Dendritic cell treated with granulocyte-macrophage colony-stimulating factor and Interleukin-4, amounts not matched to agents 40 ng/mL and 50 ng/mL, for 4 days (primary cell): ENCODE measurements around the gene HDAC11.
"Not testable (repeated sequence)": the region's sequence is repeated elsewhere in the genome, so short reads cannot be mapped to it uniquely, and the experiment has no call there.

Experiments used
- H3K27ac Mint-ChIP-seq: one replicate; pipeline ENCODE4 v1.8.0; 2022; ENCODE audit warnings: mild to moderate bottlenecking, mixed read lengths
- H3K27me3 Mint-ChIP-seq: one replicate; pipeline ENCODE4 v1.8.0; 2022; ENCODE audit warnings: mild to moderate bottlenecking, mixed read lengths
- H3K36me3 Mint-ChIP-seq: one replicate; pipeline ENCODE4 v1.8.0; 2022; ENCODE audit warnings: low read depth, mixed read lengths
- H3K4me1 Mint-ChIP-seq: one replicate; pipeline ENCODE4 v1.8.0; 2022; ENCODE audit warnings: low read depth, mixed read lengths
- H3K4me3 Mint-ChIP-seq: one replicate; pipeline ENCODE4 v1.8.0; 2022; ENCODE audit warnings: mild to moderate bottlenecking, moderate library complexity, mixed read lengths
- H3K9me3 Mint-ChIP-seq: one replicate; pipeline ENCODE4 v1.8.0; 2022; ENCODE audit warnings: mixed read lengths
- intact Hi-C: fragments of 100-400 bp; cut with micrococcal nuclease; formaldehyde crosslinking; loops from one replicate; pipeline ENCODE4 v1.15.0; 2022

Gene HDAC11

GRCh38 chr3:13513051-13513912 is 33.2 kb downstream of the HDAC11 start:
- Mint-ChIP-seq H3K36me3 (no peaks in the 10 kb centered on the region), H3K9me3 (no peaks in the 10 kb centered on the region), H3K4me3 (no peak overlapping the region), H3K4me1 (no peaks in the 10 kb centered on the region), H3K27ac (no peak overlapping the region), H3K27me3 (no peaks in the 10 kb centered on the region)
- intact Hi-C loops = no loop called here

DNA sequence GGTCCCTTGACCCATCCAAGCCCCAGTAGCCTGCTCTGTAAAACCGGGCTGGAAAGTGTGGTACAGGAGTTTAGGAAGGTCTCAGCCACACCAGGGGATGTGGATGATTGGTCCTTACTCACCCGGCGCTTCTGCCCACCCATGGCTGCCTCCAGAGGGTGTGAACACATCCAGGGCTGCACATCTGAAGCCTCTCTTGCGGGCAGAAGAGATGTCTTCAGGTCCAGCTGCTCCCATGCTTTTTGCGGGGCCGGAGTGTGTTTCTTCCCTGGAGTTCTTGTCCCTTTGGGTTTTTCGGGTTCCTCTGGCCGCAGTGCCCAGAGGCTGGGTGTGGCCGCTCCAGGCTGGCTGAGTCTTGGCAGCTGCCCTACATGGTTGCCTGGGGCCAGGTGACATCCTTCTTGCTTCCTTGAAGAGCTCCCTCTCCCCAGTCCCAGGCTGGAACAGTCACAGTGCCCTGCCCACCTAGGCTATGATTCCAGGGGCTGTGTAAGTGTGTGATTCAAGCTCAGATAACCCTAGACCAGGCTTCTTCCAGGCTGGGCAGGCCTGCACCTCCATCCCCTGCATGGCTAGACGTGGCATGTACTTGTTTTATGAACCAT is 33.9 kb downstream of the HDAC11 start:
- Mint-ChIP-seq H3K36me3 (no peaks in the 10 kb centered on the region), H3K4me1 (no peaks in the 10 kb centered on the region), H3K27me3 (no peaks in the 10 kb centered on the region), H3K4me3 (no peak overlapping the region), H3K27ac (no peak overlapping the region), H3K9me3 (no peaks in the 10 kb centered on the region)
- intact Hi-C loops = no loop called here

- Mint-ChIP-seq H3K36me3 (no peaks in the 10 kb centered on the region), H3K4me1 (no peaks in the 10 kb centered on the region)
- intact Hi-C loops = no loop called here
Measured at GRCh38 chr3:13514639-13515435, 34.7 kb downstream of the HDAC11 start.

GRCh38 chr3:13515786-13516759 is 36.0 kb downstream of the HDAC11 start:
- H3K4me3 Mint-ChIP-seq = no peak overlapping the region
- no peaks in the 10 kb centered on the region for H3K36me3 Mint-ChIP-seq
- H3K9me3 Mint-ChIP-seq = no peaks in the 10 kb centered on the region
- no peaks in the 10 kb centered on the region for H3K4me1 Mint-ChIP-seq
- intact Hi-C loops = no loop called here
- H3K27ac Mint-ChIP-seq = no peak overlapping the region
- H3K27me3 Mint-ChIP-seq = no peaks in the 10 kb centered on the region

More at GRCh38 chr3:13514639-13515435, 34.7 kb downstream of the HDAC11 start:
- Mint-ChIP-seq H3K4me3 (no peak overlapping the region), H3K9me3 (no peaks in the 10 kb centered on the region), H3K27ac (no peak overlapping the region), H3K27me3 (no peaks in the 10 kb centered on the region)

- Mint-ChIP-seq H3K27ac (no peak overlapping the region), H3K4me1 (no peaks in the 10 kb centered on the region), H3K36me3 (no peaks in the 10 kb centered on the region), H3K4me3 (no peak overlapping the region), H3K9me3 (no peaks in the 10 kb centered on the region), H3K27me3 (no peaks in the 10 kb centered on the region)
- intact Hi-C loops = no loop called here
Measured at GRCh38 chr3:13516760-13517135, 36.6 kb downstream of the HDAC11 start.

- H3K4me1 Mint-ChIP-seq = no peaks in the 10 kb centered on the region
- no peak overlapping the region for H3K27ac Mint-ChIP-seq
- H3K9me3 Mint-ChIP-seq = no peaks in the 10 kb centered on the region
- no peaks in the 10 kb centered on the region for H3K36me3 Mint-ChIP-seq
- H3K4me3 Mint-ChIP-seq = no peak overlapping the region
- H3K27me3 Mint-ChIP-seq = no peaks in the 10 kb centered on the region
- intact Hi-C loops = no loop called here
Measured at GRCh38 chr3:13517253-13517977, 37.3 kb downstream of the HDAC11 start.

DNA sequence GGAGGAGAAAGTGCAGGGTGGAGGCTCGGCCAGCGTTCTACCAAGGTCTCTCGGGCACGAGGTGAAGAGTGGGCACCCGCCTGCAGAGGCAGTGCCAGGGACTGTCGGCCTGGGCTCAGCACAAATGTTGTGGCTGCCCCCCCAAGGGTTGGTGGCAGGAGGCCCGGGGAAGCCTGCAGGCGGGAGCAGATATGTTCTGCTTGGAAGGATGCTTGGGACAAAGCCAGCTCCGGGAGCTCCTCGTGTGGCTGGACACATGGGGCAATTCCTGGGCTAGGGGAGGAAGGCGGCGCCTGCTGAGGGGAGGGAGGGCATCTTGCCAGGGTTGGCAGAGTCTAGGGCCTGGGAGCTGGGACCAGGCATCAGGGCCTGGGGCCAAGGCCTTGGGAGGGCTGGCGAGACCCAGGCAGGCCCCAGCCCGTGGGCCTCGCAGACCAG is 38.4 kb downstream of the HDAC11 start:
- Mint-ChIP-seq H3K27ac (no peak overlapping the region), H3K9me3 (no peaks in the 10 kb centered on the region), H3K4me1 (no peaks in the 10 kb centered on the region), H3K36me3 (no peaks in the 10 kb centered on the region), H3K27me3 (peaks cover 1% of the 10 kb centered on the region), H3K4me3 (no peak overlapping the region)
- intact Hi-C loops = no loop called here

DNA sequence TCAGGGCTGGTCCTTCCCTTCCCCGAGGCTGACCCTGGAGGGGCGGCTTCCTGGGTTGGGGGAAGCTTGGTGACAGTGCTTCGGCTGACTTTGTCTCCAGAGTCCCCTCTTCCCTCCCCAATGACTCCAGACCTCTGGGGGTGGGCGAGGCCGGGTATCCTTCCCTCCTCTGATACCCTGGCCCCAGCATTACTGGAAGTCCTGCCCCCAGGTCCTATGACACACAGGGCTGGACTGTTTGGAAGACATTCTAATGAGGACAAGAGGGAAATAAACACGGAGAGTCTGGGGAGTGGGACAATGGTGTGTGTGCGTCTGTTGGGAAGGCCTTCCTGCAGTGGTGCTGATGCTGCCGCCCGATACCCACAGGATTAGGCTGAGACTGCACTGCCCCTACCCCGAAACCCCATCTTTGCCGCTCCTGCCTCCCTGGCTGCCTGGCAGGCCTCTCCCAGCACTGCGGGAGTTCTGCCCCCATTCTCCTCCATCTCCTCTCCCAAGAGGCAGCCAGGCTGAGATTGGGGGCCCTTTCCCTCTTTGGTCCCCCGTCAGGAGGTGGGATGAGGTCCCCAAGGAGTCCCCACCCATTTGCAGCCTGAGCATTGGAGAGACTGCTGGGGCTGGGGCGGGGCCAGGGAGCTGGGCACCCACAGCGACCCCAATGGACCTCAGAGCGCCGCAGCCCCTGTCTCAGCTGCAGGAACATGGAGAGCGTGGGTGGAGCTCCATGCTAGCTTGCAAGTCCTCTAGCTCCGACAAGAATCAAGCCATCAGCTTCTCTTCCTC is 39.1 kb downstream of the HDAC11 start:
- Mint-ChIP-seq H3K4me1 (no peaks in the 10 kb centered on the region), H3K27me3 (peaks cover 1% of the 10 kb centered on the region), H3K36me3 (no peaks in the 10 kb centered on the region), H3K4me3 (no peak overlapping the region), H3K9me3 (no peaks in the 10 kb centered on the region), H3K27ac (no peak overlapping the region)
- intact Hi-C loops = no loop called here

- no peaks in the 10 kb centered on the region for H3K9me3 Mint-ChIP-seq
- intact Hi-C loops = no loop called here
- H3K27me3 Mint-ChIP-seq = peaks cover 1% of the 10 kb centered on the region
- H3K4me3 Mint-ChIP-seq = no peak overlapping the region
- no peak overlapping the region for H3K27ac Mint-ChIP-seq
- no peaks in the 10 kb centered on the region for H3K4me1 Mint-ChIP-seq
- no peaks in the 10 kb centered on the region for H3K36me3 Mint-ChIP-seq
Measured at GRCh38 chr3:13520326-13520880, 40.3 kb downstream of the HDAC11 start.

- H3K36me3 Mint-ChIP-seq = no peaks in the 10 kb centered on the region
- peaks cover 4% of the 10 kb centered on the region for H3K27me3 Mint-ChIP-seq
- H3K9me3 Mint-ChIP-seq = no peaks in the 10 kb centered on the region
- H3K4me1 Mint-ChIP-seq = no peaks in the 10 kb centered on the region
- H3K27ac Mint-ChIP-seq = no peak overlapping the region
- no peak overlapping the region for H3K4me3 Mint-ChIP-seq
- intact Hi-C loops = no loop called here
Measured at GRCh38 chr3:13521309-13521708, 41.2 kb downstream of the HDAC11 start.

- H3K4me1 Mint-ChIP-seq, H3K36me3 Mint-ChIP-seq, H3K27ac Mint-ChIP-seq: not testable (repeated sequence)
Measured at GRCh38 chr3:13521749-13522148, 41.6 kb downstream of the HDAC11 start.

GRCh38 chr3:13522236-13522635 is 42.1 kb downstream of the HDAC11 start:
- Mint-ChIP-seq H3K27ac (no peak overlapping the region), H3K4me3 (no peak overlapping the region), H3K36me3 (no peaks in the 10 kb centered on the region), H3K27me3 (peaks cover 4% of the 10 kb centered on the region), H3K4me1 (no peaks in the 10 kb centered on the region), H3K9me3 (no peaks in the 10 kb centered on the region)
- intact Hi-C loops = no loop called here

More at GRCh38 chr3:13521749-13522148, 41.6 kb downstream of the HDAC11 start:
- H3K4me3 Mint-ChIP-seq, intact Hi-C loops, H3K27me3 Mint-ChIP-seq, H3K9me3 Mint-ChIP-seq: not testable (repeated sequence)
